IPS-18a (cell line): ENCODE measurements around the gene VIPR2.
"Not testable (repeated sequence)": the region's sequence is repeated elsewhere in the genome, so short reads cannot be mapped to it uniquely, and the experiment has no call there.

Experiments
- H3K27ac ChIP-seq: one replicate; pipeline ENCODE4 v1.5.1; 2013; ENCODE audit warnings: low read length
- H3K27me3 ChIP-seq: one replicate; pipeline ENCODE4 v1.6.1; 2013; ENCODE audit warnings: mild to moderate bottlenecking, low read length; ENCODE audit not compliant: control insufficient read depth, insufficient read depth
- H3K36me3 ChIP-seq: one replicate; pipeline ENCODE4 v1.6.1; 2013; ENCODE audit warnings: low read depth, low read length; ENCODE audit not compliant: control insufficient read depth
- H3K4me1 ChIP-seq: one replicate; pipeline ENCODE4 v1.6.1; 2013; ENCODE audit warnings: low read depth, low read length; ENCODE audit not compliant: control insufficient read depth
- H3K4me3 ChIP-seq: one replicate; pipeline ENCODE4 v1.5.1; 2013; ENCODE audit warnings: low read length
- H3K9ac ChIP-seq: one replicate; pipeline ENCODE4 v1.6.1; 2013; ENCODE audit warnings: mild to moderate bottlenecking, low read length, moderate library complexity
- H3K9me3 ChIP-seq: one replicate; pipeline ENCODE4 v1.6.1; 2013; ENCODE audit warnings: low read depth, low read length; ENCODE audit not compliant: control insufficient read depth

VIPR2 gene

GRCh38 chr7:159107161-159107892, 37.3 kb downstream of the VIPR2 start:
- Histone ChIP-seq H3K4me3 (no peak overlapping the region), H3K36me3 (no peaks in the 10 kb centered on the region), H3K9me3 (no peaks in the 10 kb centered on the region), H3K27me3 (no peaks in the 10 kb centered on the region), H3K4me1 (peaks cover 13% of the 10 kb centered on the region), H3K27ac (no peak overlapping the region), H3K9ac (no peak overlapping the region)

DNA sequence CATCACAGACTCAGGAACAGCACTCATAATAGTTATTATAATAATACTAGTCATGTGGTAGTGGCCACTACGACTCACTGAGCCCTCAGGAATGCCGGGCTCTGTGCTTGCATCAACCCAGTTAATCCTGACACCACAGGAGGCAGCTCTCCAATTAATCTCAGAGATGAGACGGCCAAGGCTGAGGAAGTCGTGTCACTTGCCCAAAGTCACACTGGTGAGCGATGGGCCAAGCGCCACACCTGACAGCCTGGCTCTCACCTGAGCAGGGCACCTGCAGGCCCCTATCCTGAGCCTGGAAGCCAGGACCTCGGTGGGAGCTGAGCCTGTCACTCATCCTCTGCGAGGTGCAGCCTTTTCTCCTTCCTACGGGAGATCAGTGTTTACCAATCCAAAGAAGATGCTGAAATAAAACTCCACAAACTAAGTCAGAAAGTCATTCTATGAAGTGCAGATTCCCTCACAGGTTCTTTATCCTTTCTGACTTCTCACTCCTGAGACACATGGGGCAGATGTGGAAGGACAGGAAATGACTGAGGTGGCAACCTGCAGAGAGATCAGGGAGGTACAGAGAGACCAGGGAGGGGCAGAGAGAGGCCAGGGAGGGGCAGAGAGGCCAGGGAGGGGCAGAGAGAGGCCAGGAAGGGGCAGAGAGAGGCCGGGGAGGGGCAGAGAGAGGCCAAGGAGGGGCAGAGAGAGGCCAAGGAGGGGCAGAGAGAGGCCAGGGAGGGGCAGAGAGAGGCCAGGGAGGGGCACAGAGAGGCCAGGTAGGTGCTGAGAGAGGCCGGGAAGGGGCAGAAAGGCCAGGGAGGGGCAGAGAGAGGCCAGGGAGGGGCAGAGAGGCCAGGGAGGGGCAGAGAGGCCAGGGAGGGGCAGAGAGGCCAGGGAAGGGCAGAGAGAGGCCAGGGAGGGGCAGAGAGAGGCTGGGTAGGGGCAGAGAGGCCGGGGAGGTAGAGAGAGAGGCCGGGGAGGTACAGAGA, 38.5 kb downstream of the VIPR2 start:
- Histone ChIP-seq H3K27ac (no peak overlapping the region), H3K4me1 (peaks cover 13% of the 10 kb centered on the region), H3K9me3 (no peaks in the 10 kb centered on the region), H3K36me3 (no peaks in the 10 kb centered on the region), H3K27me3 (no peaks in the 10 kb centered on the region), H3K4me3 (no peak overlapping the region), H3K9ac (no peak overlapping the region)

GRCh38 chr7:159105066-159105780, 39.4 kb downstream of the VIPR2 start:
- no peak overlapping the region for H3K27ac ChIP-seq

GRCh38 chr7:159104188-159104920, 40.3 kb downstream of the VIPR2 start:
- Histone ChIP-seq H3K4me1 (peaks cover 13% of the 10 kb centered on the region), H3K4me3 (no peak overlapping the region), H3K36me3 (no peaks in the 10 kb centered on the region)

More at GRCh38 chr7:159105066-159105780, 39.4 kb downstream of the VIPR2 start:
- Histone ChIP-seq H3K9me3 (no peaks in the 10 kb centered on the region), H3K27me3 (no peaks in the 10 kb centered on the region), H3K36me3 (no peaks in the 10 kb centered on the region), H3K9ac (no peak overlapping the region), H3K4me3 (no peak overlapping the region), H3K4me1 (peaks cover 13% of the 10 kb centered on the region)

DNA sequence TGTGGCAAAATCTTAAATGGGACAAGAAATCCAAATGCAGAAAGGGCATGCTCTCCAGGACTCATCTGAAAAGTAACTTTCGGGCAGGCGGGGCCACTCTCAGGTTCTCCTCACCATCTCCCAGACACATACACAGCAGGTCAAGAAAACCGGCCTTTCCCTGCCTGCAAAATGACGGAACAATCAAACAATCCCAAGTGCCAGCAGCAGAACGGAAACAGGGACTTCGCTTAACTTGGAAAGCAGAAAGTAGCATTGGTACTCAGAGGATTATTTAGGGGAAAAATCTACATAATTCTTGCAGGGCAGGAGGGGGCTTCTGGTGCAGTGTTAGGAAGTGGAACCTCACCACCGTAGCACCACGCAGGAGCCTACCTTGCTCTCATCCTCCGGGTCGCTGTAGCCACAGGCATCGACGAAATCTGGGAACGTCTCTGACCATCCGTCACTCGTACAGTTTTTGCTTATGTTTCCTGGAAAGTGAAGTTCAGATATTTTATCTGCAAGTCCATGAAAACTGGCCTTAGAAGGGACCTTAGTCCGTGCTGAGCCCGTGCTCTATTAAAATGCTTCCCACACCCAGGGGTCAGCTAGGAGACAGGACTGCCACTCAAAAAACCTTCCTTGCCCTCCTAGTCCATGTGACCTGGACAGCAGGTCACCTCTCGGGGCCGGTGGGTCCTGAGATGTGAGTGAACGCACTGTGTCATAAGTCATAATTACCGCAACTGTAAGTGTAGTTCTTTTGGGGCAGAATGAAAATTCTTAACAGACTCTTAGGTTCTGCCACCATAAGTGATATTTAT, 41.1 kb downstream of the VIPR2 start:
- Histone ChIP-seq H3K4me3 (no peak overlapping the region), H3K9ac (no peak overlapping the region), H3K27me3 (no peaks in the 10 kb centered on the region), H3K27ac (no peak overlapping the region), H3K36me3 (no peaks in the 10 kb centered on the region), H3K4me1 (peaks cover 13% of the 10 kb centered on the region), H3K9me3 (no peaks in the 10 kb centered on the region)

More at GRCh38 chr7:159104188-159104920, 40.3 kb downstream of the VIPR2 start:
- Histone ChIP-seq H3K9ac (no peak overlapping the region), H3K9me3 (no peaks in the 10 kb centered on the region), H3K27me3 (no peaks in the 10 kb centered on the region), H3K27ac (no peak overlapping the region)

DNA sequence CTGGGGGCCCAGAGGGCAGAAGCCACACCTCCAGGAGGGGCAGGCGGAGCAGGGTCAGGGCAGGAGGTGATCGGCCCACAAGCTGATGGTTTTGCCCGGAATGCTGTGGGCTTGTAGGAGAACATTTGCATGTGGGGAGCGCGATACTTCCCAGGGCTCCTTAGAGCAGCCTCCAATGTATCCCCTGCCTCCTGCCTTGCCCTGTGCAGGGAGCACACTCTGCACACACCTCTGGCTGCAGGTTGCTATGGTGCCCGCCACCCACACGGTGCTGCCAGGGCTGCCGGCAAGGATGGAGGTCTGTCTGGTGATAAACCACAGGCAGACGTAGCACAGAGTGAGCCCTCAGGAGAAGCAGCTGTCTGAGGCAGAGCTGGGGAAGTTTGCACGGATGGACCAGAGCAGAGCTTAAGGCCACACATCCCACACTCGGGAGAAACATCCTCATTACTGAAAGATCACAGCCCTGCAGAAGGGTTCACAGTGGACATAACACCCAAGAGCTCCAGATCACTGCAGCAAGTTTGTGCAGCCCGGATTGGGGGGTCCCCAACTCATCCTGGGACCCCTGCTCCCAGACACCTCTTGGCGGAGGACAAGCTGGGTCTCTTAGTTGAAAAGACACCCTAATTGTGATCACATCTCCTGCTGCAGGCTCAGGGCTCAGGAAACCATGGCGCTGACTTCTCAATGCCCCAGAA, 41.8 kb downstream of the VIPR2 start:
- Histone ChIP-seq H3K4me3 (no peak overlapping the region), H3K9ac (no peak overlapping the region), H3K27me3 (no peaks in the 10 kb centered on the region), H3K4me1 (peaks cover 13% of the 10 kb centered on the region), H3K9me3 (no peaks in the 10 kb centered on the region), H3K36me3 (no peaks in the 10 kb centered on the region), H3K27ac (no peak overlapping the region)

- H3K4me1 ChIP-seq, H3K27me3 ChIP-seq, H3K27ac ChIP-seq, H3K4me3 ChIP-seq, H3K36me3 ChIP-seq, H3K9me3 ChIP-seq, H3K9ac ChIP-seq: not testable (repeated sequence)
These were observed 43.0 kb downstream of the VIPR2 start for GRCh38 chr7:159101661-159102091.

DNA sequence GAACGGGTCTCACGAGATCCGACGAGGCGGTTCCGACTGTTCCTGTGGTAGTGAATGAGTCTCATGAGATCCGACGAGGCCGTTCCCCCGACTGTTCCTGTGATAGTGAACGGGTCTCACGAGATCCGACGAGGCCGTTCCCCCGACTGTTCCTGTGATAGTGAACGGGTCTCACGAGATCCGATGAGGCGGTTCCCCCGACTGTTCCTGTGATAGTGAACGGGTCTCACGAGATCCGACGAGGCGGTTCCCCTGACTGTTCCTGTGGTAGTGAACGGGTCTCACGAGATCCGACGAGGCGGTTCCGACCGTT, 43.6 kb downstream of the VIPR2 start:
- not testable (repeated sequence) for H3K4me1 ChIP-seq, H3K27ac ChIP-seq, H3K36me3 ChIP-seq, H3K9me3 ChIP-seq, H3K4me3 ChIP-seq, H3K27me3 ChIP-seq, H3K9ac ChIP-seq

DNA sequence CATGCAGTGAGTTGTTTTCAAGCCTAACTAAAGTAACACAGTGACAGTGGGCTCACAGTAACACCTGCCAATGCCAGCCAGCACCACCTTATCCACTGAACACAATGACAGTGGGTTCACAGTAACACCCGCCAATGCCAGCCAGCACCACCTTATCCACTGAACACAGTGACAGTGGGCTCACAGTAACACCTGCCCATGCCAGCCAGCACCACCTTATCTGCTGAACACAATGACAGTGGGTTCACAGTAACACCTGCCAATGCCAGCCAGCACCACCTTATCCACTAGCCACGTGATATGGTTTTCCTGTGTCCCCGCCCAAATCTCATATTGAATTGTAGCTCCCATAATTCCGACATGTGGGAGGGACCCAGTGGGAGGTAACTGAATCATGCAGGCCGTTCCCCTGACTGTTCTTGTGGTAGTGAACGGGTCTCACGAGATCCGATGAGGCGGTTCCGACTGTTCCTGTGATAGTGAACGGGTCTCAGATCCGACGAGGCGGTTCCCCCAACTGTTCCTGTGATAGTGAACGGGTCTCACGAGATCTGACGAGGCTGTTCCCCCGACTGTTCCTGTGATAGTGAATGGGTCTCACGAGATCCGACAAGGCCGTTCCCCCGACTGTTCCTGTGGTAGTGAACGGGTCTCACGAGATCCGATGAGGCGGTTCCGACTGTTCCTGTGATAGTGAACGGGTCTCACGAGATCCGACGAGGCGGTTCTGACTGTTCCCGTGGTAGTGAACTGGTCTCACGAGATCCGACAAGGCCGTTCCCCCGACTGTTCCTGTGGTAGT, 44.2 kb downstream of the VIPR2 start:
- H3K36me3 ChIP-seq, H3K9ac ChIP-seq, H3K4me1 ChIP-seq, H3K4me3 ChIP-seq, H3K27me3 ChIP-seq, H3K9me3 ChIP-seq, H3K27ac ChIP-seq: not testable (repeated sequence)
